ENCODE measurements around the gene CD160. TPM values are rescaled to one million over a fixed set of nuclear protein-coding genes. Genes with fewer than 3 reads are reported as not detected.
"Not testable (repeated sequence)": the region's sequence is repeated elsewhere in the genome, so short reads cannot be mapped to it uniquely, and the experiment has no call there.

The CD160 gene
- total RNA-seq, 1 donor from 2014 or later = not detected

- no peak for DNase-seq (ENCODE audit: low read depth)
- H3K4me3 ChIP-seq (ENCODE audit: low read depth, low read length) = no peak overlapping the region
- no peak for TF ChIP-seq CTCF (conservative IDR thresholded peaks at IDR 0.05; ENCODE audit: low read depth, low read length)
These were observed 40.4 kb downstream of the CD160 start for GRCh38 chr1:145759721-145760120.

- not testable (repeated sequence) for H3K4me3 ChIP-seq (ENCODE audit: low read depth, low read length); DNase-seq (ENCODE audit: low read depth)
These were observed 41.2 kb downstream of the CD160 start for GRCh38 chr1:145760395-145760949.

- DNase-seq (ENCODE audit: low read depth); H3K4me3 ChIP-seq (ENCODE audit: low read depth, low read length): not testable (repeated sequence)
These were observed 42.2 kb downstream of the CD160 start for GRCh38 chr1:145761498-145761897.

GRCh38 chr1:145762001-145762400 lies 42.7 kb downstream of the CD160 start:
- not testable (repeated sequence) for DNase-seq (ENCODE audit: low read depth)

GRCh38 chr1:145764231-145764940 lies 45.1 kb downstream of the CD160 start:
- DNase-seq (ENCODE audit: low read depth); H3K4me3 ChIP-seq (ENCODE audit: low read depth, low read length): not testable (repeated sequence)

More at GRCh38 chr1:145762001-145762400, 42.7 kb downstream of the CD160 start:
- H3K4me3 ChIP-seq (ENCODE audit: low read depth, low read length) = not testable (repeated sequence)

GRCh38 chr1:145765127-145765526 lies 45.8 kb downstream of the CD160 start:
- H3K4me3 ChIP-seq (ENCODE audit: low read depth, low read length); DNase-seq (ENCODE audit: low read depth): not testable (repeated sequence)

GRCh38 chr1:145765585-145766360 lies 46.5 kb downstream of the CD160 start:
- not testable (repeated sequence) for DNase-seq (ENCODE audit: low read depth)

GRCh38 chr1:145766926-145767325 lies 47.6 kb downstream of the CD160 start:
- DNase-seq (ENCODE audit: low read depth); H3K4me3 ChIP-seq (ENCODE audit: low read depth, low read length): not testable (repeated sequence)

More at GRCh38 chr1:145765585-145766360, 46.5 kb downstream of the CD160 start:
- not testable (repeated sequence) for H3K4me3 ChIP-seq (ENCODE audit: low read depth, low read length)

- DNase-seq (ENCODE audit: low read depth) = not testable (repeated sequence)
These were observed 48.7 kb downstream of the CD160 start for GRCh38 chr1:145768004-145768403.

GRCh38 chr1:145771056-145771455 lies 51.8 kb downstream of the CD160 start:
- no peak for DNase-seq (ENCODE audit: low read depth)
- no peak overlapping the region for H3K4me3 ChIP-seq (ENCODE audit: low read depth, low read length)
- no peak for TF ChIP-seq CTCF (conservative IDR thresholded peaks at IDR 0.05; ENCODE audit: low read depth, low read length)

More at GRCh38 chr1:145768004-145768403, 48.7 kb downstream of the CD160 start:
- not testable (repeated sequence) for H3K4me3 ChIP-seq (ENCODE audit: low read depth, low read length)

GRCh38 chr1:145773423-145773822 lies 54.1 kb downstream of the CD160 start:
- no peak for TF ChIP-seq CTCF (conservative IDR thresholded peaks at IDR 0.05; ENCODE audit: low read depth, low read length)
- no peak for DNase-seq (ENCODE audit: low read depth)
- no peak overlapping the region for H3K4me3 ChIP-seq (ENCODE audit: low read depth, low read length)

Data from epithelial cell of proximal tubule (primary cell).